HG03442 (cell line): Measurements from ENCODE around the gene CHST14.

Experiments
- ATAC-seq: cut with Tn5 transposase; IDR thresholded peaks from one replicate; pipeline ENCODE4 v1.9.1; 2021; ENCODE audit warnings: mild to moderate bottlenecking, moderate library complexity; ENCODE audit not compliant: unreplicated experiment

Gene CHST14

DNA sequence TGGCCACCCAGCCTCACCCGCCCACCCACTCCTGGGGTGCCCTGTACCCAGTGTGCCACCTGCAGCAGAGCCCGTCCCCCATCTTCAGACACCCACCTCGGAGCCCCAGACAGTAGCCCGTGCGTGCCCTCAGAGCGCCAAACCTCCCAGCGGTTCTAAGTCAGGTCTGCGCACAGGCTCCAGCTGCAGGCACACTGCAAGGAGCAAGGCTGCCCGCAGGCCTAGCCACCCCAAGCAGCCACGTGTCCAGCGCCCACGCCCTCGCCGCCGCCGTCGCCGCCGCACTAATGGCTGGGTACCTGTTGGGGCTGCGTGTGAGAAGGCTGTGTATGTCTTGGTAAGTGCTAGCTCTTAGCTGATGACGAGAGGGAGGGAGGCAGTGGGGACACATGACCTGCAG is 8.8 kb upstream of the CHST14 start:
- no peak for ATAC-seq

DNA sequence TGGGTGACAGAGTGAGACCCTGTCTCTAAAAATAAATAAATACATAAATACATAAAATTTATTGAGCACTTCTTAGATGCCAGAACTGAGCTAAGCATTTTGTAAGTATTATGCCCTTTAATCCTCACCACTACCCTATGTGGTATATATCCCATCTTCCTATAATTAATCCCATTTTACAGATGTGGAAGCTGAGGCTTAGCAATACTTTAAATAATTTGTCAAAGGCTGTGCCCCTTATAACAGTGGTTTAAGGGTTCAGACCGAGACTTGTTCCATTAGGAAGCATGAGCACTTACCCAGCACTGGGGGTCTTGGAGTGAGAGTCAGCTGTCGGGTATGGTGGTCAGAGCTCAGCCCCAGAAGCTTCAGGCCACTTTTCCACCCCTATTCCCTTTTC is 7.5 kb upstream of the CHST14 start:
- ATAC-seq: no peak

DNA sequence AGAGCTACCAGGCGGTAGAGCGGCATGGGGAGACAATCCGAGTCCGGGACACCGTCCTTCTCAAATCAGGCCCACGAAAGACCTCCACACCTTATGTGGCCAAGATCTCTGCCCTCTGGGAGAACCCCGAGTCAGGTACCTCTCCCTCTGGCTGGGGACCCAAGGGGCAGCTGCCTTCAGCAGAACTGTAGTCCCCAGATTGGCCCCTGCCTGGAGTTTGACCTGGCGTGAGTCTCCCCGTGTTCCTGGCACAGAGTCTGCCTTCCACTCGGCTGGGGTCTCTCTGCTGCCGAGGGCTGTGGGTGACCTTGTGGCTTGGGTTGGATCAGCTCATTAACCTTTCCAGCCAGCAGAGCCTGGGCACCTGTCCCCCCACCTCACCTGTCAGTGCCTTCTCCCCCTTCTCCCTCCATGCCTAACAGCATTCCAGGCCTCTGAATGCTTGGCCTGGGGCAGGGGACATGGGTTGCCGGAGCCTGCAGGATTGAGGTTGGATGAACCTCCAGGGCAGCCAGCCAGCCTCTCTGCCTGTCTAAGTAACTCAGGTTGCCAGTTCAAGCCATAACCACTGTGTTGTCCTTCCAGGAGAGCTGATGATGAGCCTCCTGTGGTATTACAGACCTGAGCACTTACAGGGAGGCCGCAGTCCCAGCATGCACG is 6.8 kb upstream of the CHST14 start:
- ATAC-seq: no peak

DNA sequence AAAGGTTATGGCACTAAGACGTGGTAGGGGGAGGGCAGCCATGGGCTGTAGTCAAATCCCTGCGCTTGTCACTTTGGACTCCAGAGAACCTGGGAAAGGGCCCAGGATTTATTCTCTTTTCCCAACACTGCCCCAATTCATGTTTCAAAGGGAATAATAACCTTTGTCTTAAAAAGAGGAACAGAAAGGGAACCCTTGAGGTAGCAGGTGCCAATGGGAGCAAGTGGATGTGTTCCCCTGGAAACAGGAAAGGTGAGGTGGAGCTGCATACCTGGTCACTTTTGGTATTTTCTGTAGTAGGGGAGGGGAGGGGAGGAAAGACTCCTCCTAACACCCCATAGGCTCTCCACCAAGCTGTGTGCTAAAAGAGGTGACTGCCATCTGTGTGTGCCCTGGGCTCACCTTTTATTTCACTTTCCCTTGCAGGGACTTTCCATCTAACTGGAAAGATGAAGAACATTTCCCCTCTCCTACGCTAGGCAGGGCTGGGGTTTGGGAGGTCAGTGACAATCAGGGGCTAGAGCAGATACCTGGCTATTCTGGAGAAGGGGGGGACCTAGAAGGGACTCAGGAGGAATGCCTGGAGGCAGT is 6.1 kb upstream of the CHST14 start:
- no peak for ATAC-seq

DNA sequence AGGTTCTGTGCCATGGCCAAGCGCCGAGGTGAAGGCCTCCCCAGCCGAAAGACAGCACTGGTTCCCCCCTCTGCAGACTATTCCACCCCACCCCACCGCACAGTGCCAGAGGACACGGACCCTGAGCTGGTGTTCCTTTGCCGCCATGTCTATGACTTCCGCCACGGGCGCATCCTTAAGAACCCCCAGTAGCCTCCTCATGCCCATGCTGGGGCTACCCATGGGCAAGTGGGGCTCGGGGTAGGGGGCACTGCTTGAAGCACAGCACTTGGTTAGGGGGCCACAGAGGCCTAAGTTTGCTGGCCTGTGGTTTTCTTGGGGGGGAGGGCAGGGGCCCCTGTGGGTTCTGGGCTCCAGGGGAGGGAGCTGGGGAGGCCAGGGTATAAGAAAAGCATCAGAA is 4.8 kb upstream of the CHST14 start:
- no peak for ATAC-seq

DNA sequence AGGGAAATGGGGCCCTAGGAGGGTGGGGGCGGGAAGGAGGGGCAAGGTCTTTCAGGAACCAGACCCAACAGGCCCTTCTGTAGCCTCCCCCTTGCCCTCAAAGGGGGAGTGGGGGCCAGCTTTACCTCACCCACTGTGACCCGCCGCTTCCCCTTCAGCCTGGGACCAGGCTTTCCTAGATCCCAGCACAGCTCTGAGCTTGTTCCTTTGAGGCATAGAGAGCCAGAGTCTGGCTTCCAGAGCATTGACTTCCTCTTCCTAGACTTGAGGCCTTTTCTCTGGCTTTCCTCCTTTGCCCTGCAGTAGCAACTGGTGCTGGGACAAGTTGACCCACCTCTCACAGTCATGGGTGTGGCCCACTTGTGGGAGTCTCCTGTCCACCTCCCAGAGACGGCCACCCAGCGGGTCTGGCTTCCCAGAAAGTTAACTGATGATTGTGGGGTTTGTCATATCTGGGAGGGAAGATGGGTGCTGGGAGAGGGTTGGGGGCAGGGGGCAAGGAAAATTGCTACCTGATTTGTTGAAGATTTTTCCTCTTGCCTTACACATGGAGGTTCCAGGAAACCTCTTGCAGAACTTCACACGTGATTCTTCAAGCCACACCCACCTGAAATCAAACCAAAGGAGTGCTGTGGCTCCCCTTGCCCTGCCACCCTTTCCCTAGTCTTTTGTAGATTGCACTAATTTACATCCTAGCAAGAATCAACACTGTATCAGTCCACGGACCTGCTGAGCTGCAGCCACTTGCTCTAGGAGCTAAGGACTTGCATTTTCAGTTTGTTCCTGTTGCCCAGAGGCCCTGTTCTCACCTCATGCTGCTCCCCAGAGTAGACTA is 4.1 kb upstream of the CHST14 start:
- no peak for ATAC-seq

DNA sequence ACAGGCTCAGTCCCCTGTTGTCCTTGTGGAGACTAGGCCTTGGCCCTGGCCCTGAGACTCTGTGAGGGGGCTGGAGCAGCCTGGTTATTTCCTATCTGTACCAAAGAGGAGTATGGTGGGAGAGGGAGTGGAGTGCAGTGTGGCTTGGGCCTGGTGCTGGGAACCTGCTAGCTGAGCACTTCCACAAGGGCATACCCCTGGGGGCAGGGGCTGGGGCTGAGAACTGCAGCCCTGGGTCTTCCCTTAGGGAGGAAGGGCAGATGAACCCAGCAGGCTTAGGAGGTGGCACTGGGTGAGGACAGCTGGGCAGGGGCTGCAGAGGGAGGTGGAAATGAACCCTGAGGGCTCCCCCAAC is 3.5 kb upstream of the CHST14 start:
- no peak for ATAC-seq

DNA sequence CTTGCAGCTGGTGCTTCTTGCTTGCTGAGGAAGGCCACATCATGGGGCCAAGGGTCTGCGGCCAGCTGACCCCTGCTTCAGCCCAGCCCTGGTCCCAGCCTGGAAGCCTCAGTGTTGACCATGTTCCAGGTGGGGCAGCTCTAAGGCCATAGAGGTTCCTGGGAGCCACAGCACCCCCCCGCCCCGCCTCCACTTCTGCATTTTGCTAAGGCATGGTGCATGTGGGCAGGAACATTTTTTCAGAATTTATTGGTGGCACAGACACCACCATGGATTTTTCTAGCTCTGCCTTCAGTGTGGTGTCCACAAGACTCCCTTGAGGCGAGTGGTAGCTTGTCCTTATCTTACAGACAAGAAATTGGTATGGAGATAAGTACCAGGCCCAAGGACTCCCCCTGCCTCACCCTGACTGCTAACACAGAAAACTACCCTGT is 1.9 kb upstream of the CHST14 start:
- ATAC-seq: no peak

DNA sequence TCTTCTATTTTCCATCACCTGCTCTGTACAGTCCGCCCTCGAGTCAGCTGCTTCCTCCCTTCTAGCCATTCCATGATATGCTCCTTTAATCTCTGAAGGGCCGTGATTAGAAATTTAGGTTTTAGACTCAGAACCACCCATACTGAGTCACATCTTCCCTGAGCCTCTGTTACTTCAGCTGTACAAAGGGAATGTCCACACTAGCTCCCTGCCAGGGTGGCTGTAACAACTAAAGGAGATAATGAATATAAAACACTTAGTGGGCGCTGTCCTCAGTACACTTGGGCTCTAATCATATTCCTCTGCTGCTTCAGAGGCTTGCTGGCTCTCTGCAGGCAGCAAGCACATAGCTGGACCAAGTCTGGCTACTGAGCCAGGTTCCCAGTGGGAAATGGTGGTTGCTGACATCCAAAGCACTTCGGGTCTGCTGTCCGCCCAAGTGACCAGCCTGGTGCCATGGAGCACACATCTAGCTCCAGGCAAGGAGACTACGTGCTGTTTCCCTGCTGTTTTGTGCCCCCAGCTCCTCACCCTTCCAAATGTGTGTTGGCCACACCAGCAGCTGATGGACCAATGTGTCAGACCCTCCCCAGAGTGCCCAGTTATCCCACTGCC is 901 bp upstream of the CHST14 start:
- ATAC-seq: no peak

DNA sequence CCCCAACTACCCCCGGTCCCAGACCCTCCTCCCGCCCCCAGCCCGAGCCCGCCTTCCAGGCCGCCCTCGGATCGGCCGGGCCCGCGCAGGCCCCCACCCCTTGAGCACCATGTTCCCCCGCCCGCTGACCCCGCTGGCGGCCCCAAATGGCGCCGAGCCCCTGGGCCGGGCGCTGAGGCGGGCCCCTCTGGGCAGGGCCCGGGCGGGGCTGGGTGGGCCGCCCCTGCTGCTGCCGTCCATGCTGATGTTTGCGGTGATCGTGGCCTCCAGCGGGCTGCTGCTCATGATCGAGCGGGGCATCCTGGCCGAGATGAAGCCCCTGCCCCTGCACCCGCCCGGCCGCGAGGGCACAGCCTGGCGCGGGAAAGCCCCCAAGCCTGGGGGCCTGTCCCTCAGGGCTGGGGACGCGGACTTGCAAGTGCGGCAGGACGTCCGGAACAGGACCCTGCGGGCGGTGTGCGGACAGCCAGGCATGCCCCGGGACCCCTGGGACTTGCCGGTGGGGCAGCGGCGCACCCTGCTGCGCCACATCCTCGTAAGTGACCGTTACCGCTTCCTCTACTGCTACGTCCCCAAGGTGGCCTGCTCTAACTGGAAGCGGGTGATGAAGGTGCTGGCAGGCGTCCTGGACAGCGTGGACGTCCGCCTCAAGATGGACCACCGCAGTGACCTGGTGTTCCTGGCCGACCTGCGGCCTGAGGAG is 472 bp downstream of the CHST14 start:
- peak; percentile 26 for ATAC-seq

DNA sequence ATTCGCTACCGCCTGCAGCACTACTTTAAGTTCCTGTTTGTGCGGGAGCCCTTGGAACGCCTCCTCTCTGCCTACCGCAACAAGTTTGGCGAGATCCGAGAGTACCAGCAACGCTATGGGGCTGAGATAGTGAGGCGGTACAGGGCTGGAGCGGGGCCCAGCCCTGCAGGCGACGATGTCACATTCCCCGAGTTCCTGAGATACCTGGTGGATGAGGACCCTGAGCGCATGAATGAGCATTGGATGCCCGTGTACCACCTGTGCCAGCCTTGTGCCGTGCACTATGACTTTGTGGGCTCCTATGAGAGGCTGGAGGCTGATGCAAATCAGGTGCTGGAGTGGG is 995 bp downstream of the CHST14 start:
- peak; percentile 3 for ATAC-seq

DNA sequence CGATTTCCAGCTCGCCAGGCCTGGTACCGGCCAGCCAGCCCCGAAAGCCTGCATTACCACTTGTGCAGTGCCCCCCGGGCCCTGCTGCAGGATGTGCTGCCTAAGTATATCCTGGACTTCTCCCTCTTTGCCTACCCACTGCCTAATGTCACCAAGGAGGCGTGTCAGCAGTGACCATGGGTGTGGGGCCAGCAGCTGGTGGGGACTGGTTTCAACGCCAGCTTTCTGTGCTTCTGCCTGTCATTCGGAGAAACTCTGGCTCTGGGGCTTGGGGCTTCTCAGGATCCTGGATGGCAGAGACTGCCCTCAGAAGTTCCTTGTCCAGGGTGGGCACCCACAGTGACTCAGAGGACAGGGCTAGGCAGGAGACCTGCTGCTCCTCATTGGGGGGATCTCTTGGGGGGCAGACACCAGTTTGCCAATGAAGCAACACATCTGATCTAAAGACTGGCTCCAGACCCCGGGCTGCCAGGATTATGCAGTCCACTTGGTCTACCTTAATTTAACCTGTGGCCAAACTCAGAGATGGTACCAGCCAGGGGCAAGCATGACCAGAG is 1.5 kb downstream of the CHST14 start:
- no peak for ATAC-seq

DNA sequence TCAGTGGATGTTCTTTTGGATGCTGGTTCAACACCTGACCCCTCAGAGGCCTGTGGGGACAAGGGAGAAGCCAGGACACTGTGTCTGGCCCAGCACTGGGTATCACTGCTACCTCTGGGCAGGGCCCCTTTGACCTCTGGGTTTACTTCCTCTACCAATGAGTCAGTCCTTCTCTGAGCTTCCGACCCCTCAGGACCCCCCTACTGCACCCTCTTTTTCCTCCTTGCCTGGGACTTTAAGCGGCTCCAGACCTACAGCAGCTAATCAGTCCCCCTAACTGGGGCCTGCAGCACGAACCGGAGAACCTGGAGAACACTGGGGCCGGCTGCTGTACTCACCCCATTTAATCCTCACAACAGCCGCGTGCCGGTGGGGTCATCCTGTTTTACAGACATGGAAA is 3.8 kb downstream of the CHST14 start:
- no peak for ATAC-seq

DNA sequence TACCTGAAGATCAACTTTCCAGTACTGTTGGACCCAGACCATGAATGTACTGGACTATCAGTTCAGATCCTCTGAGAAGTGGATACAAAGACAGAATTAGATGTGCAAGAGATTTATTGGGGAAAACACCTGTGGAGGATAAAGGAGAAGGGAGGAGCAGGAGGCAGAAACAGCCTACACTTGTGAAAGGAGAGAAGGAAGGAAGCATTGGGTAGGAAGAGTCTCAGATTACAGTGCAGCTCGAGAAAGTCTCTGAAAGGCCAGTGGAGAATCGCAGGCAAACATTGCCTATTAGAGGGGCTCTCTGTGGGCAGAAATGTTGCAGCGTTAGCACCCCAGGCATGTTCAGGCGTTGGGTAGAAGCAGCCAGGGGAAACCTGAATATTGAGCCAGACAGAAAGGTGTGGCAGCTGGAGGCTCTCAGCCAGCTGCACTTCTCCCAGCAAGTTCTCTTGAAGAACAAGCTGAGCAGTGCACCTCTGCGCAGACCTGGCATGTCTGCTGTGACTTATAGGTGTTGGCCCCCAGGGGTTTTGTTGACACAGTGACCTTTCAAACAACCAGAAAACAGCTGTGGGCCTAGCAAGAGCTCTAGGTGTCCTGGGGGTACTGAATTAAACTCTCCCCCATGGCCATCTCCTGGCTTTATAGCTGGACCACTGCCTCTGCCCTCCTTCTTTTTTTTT is 7.0 kb downstream of the CHST14 start:
- ATAC-seq: no peak

DNA sequence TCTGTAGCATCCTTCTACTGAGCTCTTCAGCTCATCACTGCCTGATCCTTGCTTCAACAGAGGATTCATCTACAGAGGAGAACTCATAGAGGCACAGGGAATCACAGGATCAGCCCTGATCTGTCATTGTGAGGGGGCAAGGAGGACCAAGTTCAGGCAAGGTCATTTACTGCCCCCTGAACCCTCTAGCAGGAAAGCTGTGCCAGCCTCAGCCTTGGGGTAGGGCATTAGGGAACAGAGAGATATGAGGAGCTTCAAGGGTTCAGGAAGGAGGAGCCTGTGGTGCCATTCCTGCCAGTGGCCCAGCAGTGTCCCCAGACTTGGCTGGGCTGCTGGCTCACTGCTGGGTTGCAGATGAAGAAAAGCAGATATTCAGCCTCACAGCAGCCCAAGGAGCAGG is 8.2 kb downstream of the CHST14 start:
- ATAC-seq: no peak

DNA sequence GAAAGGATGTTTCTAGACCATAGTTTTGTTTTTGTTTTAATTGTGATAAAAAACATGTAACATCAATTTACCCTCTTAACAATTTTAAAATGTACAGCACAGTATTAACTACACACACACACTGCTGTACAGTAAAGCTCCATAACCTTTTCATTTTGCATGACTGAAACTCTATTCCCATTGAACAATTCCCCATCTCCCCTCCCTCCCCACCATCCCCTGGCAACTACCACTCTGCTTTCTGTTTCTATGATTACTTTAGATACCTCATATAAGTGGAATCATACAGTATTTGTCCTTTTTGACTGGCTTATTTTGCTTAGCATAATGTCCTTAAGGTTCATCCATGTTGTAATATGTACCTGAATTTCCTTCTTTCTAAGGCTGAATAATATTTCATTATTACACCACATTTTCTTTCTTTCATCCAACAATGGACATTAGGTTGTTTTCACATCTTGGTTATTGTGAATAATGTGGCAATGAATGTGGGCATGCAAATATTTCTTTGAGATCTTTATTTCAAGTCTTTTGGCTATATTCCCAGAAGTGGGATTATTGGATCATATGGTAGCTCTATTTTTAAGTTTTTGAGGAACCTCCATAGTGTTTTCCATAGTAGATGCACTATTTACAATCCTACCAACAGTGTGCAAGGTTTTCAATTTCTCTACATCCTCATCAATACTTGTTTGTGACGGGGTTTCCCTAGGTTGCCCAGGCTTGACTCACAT is 10.7 kb downstream of the CHST14 start:
- ATAC-seq: no peak

DNA sequence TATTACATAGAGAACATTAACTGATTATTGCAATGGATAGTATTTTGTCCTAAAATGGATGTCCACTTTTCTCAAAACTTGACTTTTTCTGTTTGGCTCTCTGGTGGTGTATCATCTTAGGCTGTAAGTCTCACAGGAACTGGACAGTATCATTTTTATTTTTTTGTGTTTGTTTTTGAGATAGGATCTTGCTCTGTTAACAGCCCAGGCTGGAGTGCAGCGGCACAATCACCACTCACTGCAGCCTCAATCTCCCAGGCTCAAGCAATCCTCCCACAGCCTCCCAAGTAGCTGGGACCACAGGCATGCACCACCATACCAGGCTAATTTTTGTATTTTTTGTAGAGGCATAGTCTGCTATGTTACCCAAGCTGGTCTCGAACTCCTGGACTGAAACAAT is 13.1 kb downstream of the CHST14 start:
- no peak for ATAC-seq

DNA sequence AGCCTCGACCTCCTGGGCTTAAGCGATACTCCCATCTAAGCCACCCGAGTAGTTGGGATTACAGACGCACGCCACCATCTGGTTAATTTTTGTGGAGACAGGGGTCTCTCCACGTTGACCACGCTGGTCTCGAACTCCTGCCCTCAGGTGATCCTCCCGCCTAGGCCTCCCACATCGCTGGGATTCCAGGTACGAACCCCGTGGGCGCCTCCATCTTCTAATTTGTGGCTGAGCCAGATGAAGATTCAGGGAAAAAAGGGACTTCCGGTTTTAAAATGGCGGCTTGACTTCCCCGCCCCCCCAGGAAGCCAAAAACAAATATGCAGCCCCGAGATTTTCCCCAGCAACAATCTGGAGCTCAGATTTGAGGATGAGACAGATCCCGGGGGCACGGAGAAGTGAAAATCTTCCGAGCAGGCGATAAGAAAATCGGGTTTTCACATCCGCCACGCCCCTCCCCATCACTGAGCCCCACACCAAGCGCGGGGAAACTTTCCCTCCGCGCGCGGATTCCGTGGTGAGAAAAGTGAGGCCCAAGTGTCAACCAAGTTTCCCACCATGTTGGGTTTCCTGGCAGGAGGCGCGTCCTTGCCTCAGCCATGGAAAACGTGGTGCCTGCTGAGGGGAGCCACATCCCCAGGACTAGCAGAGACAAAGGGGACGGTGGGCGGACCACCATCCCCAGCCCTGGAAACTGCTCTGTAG is 15.4 kb downstream of the CHST14 start:
- ATAC-seq: no peak
